GM21737 (cell line): ENCODE results near the gene DSE.
A peak's percentile ranks its signal among the peaks of the same experiment; 100 is the strongest.

Source experiments
- ATAC-seq: cut with Tn5 transposase; IDR thresholded peaks from one replicate; pipeline ENCODE4 v1.9.1; 2021; ENCODE audit warnings: mild to moderate bottlenecking, moderate library complexity; ENCODE audit not compliant: unreplicated experiment

DSE gene

DNA sequence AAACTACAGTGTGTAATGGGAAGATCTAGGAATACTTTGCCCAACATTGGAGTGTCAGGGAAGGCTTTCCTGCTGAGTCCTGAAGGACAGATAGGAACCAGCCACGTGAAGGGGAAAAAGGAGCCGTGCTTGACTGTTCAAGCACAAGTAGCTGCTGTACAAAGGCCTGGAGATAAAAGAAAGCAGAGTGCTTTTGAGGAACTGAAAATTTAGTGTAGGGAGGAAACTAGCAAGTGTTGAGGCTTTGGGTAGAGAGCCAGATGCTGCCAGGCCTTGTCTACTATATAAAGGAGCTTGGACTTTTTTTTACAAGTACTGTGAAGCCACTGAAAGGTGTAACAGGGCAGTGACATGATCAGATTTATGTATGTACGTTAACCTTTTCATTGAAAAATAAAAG lies 39.0 kb downstream of the DSE start:
- peak; percentile 71 for ATAC-seq

DNA sequence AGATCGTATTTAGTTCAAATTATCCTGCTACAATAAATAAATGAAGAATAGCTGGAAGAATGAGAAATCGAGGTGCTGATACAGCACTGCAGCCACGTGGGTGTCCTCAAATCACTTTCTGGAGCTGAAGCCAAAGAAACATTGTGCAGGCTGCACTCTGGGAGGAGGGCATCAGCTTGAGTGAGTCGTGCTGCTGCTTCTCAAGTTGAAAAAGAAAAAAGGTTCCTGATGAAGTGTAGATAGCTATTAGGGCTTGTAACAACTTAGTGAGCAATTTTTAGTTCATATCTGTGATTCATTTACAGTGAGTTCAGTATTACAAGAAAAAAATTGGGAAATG lies 40.5 kb downstream of the DSE start:
- no peak for ATAC-seq

DNA sequence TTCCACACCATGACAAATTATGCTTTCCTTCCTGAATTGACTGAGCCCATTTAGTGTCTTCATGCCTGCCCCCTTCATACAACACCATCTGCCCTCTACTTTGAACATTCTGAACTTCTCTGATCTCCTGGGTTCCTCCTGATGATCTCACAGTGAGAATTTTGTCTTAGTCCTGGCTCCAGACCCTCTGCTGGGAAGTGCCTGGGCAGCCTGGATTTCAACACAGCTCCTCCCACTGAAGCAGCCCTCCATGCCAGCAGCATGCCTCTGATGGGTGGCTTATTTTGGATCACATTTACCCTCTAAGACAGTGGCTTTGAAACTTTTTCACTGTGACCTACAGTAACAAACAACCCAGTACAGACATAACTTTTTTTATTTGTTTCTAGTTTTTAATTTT lies 41.5 kb downstream of the DSE start:
- ATAC-seq = no peak

DNA sequence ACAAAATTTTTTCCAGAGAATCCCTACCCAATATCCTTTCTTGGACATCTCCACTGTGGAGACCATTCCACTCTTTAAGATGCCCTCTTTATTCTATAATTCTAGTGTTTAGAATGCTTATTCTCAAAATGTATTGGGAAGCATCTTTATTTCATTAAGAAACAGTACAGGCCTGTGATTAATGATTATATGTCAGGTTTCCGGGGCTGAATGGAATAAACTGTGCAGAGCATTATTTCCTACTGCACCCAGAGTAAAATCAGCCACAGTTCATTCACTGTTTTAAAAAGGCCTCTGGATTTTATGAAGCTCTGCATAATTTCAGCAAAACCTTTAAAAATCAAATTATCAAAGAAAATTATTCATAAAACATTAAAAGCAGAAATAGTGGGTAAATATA lies 42.6 kb downstream of the DSE start:
- ATAC-seq = no peak

DNA sequence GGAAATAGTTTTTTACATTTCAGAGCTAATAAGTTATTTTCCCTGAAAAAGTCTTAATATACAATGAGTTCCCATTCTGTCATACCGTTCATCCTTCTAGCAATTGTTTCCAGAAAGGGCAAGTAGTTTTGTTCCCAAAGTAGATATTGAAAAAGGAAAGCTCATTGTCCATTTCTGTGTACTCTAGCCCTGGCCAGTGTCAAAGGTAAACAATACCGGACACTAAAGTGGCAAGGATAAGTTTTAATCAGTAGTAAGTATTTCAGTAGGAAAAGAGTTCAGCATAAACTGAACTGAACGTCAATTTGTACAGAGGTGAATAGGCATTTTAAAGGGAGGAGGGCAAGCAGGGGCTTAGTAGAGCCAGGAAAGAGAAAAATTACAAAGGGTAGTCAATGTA lies 46.9 kb downstream of the DSE start:
- ATAC-seq = no peak

DNA sequence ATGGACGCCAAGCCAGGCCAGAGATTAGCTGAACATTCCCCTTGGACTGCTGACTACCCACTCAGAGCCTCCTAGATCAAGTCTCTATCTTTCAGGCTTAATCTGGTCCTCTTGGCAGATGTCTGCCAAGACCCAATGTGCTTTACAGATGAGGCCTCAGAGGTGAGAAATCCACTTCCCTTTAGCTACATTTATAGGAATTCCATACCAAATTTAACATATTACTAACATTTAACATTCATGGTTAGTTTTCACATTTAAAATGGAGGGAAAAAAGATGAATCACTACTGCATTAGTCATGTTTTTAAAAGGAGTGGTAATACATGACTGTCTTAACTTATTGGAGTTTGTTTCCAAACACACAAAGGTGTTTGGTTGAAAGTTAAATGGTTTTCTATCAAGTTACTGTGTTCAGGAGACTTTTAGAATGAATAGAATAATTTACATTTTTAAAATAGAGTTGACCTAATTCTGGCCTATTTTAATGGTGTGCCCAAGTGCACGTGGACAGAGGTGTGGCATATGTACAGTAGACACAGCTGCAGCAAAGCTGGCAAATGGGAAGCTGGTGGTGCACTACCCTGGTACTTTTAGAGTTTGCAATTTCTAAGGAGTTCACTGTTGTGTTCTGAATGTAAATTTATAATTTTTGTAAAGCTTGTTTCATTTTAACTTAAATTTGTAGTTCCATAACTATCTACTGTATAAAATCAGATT lies 48.5 kb downstream of the DSE start:
- no peak for ATAC-seq

DNA sequence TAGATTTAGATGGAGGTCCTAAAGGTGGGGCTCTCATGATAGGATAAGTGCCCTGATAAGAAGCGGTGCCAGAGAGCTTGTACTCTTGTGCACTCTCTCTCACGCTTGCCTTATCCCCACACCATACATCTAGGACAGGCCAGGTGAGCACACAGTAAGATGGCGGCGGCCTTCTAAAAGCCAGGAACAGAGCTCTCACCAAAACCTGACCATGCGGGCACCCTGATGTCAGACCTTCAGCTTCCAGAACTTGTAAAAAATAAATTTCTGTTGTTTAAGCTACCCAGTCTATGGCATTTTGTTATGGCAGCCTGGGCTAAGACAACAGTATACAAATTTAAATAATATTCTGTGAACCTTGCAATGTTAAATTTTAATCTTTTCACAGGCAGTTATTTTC lies 49.6 kb downstream of the DSE start:
- no peak for ATAC-seq

DNA sequence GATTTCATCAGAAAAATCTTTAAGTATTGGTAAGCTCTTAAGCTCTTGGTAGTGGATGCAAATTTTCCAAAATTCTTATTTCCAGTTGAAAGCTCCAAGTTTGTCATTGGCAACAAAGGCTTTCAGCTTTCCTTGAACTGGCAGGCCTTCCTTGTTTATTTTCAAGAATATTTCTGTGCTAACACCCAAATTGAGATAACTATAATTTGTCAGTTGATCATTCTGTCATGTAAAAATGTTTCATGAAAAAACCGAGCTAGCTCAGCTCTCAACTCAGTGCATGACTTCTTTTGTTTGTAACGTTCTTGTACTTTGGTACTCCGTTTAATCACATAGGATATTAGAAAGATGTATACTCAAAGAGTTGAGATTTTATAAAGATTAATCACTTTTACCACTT lies 51.5 kb downstream of the DSE start:
- no peak for ATAC-seq

DNA sequence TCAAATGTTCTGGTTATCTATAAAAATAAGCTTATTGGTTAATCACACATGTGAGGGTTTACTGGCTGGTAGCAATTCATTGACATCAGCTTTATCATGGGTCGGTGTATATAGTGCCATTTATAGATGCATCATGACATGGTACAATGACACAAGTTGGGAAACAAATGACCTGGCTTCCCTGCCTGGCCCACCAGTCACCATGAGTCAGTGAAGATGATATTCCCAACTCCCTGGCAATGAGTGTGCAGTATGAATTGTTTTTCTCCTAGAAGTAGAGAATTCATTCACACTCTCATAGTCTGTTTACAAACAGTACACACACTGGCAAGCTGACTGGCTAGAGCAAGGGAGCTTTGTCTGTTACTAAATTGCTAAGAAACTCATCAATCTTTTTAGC lies 53.3 kb downstream of the DSE start:
- ATAC-seq = no peak

DNA sequence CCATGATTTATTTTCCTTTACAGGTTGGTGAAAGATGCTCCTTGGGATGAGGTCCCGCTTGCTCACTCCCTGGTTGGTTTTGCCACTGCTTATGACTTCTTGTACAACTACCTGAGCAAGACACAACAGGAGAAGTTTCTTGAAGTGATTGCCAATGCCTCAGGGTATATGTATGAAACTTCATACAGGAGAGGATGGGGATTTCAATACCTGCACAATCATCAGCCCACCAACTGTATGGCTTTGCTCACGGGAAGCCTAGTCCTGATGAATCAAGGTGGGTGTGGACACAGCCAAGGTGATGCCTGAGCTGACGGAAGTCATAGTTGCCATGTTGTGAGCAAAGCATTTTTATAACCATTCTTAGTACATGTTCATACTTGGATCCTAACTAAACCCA lies 55.8 kb downstream of the DSE start:
- no peak for ATAC-seq

DNA sequence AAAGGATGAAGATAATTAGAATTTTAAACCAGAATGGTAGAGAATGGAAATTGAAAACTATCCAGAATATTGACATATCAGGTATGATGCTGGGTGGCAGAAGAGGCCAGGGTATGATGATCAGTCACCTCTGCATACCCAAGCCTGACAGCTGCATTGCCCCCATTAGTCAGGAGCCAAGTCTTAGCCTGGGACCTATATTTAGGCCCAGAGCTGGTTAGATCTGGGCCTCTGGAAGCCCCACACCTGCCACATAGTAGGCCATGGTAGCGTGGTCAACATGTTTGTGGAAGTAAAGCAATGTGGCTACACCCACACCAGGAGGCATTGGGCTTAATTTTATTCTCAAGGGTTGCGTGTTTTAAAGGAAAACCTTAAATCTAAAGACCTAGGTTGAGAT lies 58.4 kb downstream of the DSE start:
- no peak for ATAC-seq

DNA sequence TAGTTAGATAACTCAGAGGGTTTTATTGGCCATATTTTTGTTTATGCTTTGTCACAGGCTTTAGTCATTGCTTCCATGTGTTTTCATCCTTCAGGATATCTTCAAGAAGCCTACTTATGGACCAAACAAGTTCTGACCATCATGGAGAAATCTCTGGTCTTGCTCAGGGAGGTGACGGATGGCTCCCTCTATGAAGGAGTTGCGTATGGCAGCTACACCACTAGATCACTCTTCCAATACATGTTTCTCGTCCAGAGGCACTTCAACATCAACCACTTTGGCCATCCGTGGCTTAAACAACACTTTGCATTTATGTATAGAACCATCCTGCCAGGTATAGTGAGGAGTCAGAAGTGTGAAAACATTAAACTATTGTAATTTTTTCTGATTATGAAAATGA lies 60.1 kb downstream of the DSE start:
- no peak for ATAC-seq

DNA sequence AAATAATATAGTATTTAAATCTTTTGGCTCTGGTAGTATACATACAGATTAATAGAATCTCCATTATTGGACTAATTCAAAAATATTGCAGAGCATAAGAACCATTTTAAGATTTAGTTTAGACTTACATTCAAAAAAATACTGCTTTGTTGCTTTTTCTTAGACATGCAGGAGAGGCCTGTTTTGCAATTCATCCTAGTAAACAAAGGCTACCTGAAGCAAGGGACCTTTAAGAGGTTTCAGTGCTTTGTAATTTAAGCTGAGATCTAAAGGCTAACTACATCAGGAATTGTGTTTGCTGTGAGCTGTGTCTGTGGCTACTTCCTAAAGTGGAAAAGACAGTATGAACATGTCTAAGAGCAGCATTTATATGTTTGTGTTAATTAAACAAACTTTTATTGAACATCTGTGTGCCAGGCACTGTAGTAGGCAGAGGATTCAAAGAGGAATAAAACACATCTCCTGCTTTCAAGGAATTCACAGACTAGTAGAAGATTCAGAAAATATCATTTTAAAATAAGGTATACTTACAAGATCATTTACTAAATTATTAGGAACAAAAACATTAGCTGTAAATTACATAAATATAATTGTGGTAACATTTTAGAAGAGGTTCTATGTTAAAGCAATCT lies 61.3 kb downstream of the DSE start:
- no peak for ATAC-seq

DNA sequence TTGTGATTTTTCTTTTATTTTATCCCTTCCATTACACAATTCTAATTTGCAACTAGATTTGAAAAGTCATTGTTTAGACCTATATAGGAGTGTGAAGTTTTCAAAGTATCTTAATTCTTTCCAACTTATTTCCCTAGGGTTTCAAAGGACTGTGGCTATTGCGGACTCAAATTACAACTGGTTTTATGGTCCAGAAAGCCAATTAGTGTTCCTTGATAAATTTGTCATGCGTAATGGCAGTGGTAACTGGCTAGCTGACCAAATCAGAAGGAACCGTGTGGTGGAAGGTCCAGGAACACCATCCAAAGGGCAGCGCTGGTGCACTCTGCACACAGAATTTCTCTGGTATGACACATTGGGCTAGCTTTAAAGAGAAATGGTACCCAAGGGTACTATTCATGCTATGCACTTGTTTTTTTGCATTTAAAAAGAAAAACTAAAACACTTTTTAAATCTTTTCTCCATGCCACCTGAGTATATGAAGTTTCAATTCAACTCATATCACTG lies 62.5 kb downstream of the DSE start:
- ATAC-seq = no peak

DNA sequence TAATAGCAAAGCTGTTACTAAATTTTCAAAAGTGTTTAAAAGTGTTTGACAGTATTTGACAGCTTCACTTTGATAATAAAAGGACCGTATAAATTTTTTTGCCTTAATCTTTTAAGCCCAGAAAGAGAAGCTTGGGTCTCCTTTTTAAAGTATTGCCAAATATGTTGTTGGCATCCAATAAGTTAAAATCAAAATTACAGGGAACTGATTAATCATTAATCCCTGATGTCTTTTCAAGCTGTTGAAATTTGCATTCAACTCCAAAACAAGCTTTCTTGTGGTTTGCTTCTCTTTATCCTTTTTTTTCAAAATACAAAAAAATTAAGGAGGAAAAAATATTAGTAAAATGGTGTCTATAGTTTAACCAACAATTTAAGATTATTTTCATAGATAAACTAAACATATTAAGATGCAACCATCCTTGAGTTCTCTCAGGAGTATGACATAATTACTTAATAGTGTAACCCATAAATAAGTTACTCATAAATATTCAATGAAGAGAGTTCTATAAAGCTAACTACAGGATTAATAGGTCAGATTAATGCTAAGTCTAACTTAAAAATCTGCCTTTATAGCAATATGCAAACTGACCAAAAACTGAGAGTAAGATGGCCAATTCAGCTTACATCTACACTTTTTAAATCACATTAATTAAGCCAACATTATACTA lies 63.4 kb downstream of the DSE start:
- ATAC-seq = no peak

DNA sequence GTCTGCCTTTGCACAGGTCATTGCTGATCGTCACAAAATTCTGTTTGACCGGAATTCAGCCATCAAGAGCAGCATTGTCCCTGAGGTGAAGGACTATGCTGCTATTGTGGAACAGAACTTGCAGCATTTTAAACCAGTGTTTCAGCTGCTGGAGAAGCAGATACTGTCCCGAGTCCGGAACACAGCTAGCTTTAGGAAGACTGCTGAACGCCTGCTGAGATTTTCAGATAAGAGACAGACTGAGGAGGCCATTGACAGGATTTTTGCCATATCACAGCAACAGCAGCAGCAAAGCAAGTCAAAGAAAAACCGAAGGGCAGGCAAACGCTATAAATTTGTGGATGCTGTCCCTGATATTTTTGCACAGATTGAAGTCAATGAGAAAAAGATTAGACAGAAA lies 65.8 kb downstream of the DSE start:
- ATAC-seq = no peak

DNA sequence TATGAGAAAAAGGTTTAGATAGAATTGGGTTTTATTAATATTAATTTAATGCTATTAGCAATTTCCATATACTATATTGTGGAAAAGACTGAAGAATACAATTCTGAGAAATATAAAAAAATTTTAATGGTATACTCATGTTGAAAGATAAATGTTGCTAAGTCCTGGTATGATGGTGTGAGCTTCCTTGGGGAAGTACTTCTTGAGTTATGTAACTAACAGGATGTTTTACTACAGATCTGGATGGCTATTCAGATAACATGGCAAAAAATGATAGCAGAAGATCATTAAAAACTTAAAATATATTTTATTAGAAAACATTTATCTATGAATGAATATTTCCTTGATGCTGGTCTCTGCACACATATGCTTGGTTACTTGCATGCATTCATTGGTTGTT lies 66.9 kb downstream of the DSE start:
- ATAC-seq = no peak

DNA sequence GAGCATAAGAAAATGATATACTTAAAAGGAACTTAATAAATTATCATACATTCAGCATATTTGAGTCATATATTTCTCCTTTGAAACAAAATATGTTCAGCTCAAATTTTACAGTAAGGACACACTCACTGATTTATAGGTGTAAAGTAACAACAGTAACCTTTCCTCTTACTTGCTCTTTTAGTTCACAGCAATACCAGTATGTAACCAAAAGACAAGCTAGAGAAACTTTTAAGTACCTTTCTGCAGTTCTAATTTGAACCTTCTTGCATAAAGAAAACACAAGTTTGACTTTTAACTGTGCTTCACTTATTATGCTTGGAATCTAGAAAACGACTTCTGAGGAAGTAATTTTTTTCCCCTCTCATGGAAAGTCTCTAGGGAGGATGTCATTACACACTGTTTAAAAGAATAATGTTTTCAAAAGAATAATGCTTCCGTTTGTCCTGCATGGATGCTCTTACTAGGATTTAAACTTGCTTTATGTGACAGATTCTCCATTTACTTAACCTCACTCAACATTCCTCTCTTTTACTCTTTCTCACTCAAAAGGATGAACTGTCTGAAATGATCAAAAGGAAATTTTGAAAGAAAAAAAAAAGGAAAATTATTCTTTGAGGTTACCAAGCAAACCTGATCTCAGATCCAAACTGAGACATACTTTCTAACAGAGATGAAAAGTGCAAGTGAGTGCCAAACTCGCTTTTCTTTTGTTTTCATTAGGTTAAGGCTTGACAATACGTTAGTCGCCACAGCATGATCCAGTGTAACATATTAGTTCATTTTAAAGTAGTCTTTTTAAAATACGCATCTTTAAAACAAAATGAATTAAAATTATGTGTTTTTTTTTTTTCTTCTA lies 68.1 kb downstream of the DSE start:
- ATAC-seq = no peak

DNA sequence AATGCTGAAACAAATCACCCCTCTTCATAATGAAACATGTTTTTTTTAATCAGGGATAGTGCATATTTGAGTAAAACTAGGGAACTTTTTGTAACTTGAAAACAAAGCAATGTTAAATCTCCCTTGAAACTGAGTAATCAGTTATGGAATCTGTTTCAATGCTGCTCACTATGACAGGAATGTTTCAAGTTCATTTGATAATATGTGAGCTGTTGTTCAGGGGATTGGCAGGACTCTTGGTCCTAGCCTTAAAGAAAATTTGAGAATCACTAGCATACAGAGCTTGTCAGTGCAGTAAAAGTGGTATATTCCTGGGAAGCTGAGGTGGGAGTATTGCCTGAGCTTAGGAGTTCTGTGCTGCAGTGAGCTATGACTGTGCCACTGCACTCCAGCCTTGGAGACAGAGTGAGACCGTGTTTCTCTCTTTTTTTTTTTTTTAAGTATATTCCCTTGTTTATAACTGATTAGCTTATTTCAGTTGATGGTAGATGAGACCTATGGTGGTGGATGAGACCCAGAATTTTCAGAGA lies 68.8 kb downstream of the DSE start:
- no peak for ATAC-seq

DNA sequence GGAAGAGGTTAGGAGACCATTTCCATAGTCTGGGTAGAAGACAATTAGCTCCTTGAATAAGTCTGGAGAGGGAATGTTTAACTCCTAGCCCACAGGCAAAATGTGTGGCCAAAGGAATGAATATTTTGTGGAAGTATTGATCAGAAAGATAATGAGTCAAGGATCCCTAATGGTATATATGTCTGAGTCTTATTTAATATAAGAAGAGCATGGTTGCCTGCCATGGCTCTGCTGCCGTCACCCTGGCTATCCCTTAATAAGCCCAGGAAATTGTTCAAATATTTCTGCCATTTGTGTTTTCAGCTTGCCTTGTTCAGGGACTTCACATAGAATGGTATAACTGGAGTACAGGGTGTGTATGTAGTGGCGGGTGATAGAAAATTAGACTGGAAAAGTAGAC lies 72.4 kb downstream of the DSE start:
- ATAC-seq = no peak

DNA sequence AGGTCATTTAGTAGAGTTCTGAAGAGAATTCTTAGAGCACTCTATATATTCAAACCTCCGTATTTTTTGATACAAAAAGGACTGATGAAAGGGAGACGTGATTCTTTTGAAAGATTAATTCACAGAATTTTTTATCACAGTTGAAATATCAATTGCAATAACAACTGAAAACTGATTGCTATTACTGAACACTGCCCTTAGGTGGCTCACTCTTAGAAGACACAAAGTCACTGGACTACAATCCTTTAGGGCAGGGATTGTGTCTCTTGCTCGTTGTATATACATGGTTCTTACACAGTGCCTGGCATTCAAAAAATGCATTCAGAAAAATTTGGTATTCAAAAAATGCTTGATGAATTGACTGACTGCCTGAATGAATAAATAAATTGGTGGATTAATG lies 73.3 kb downstream of the DSE start:
- ATAC-seq = no peak
